ENCODE results near the gene TGFBR3L.
A peak's percentile ranks its signal among the peaks of the same experiment; 100 is the strongest.
"Not testable (repeated sequence)": the region's sequence is repeated elsewhere in the genome, so short reads cannot be mapped to it uniquely, and the experiment has no call there.

Gene TGFBR3L

DNA sequence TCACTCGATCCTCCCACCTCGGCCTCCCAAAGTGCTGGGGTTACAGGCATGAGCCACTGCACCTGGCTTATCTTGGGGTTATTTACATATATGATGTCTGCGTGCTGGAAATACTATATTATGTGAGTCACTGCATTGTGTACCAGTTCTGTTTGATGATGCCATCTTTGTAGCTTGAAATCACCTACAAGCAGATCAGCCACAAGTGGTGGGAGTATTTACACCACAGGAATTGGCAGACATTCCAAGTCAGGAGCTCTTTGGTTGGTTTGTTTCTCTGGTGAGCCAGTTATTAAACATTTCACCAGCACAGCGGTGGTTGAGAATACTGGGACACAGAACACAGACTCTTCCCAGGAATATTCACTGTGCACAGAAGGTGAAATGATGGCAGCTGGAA lies 33.3 kb downstream of the TGFBR3L start:
- DNase-seq = no peak

DNA sequence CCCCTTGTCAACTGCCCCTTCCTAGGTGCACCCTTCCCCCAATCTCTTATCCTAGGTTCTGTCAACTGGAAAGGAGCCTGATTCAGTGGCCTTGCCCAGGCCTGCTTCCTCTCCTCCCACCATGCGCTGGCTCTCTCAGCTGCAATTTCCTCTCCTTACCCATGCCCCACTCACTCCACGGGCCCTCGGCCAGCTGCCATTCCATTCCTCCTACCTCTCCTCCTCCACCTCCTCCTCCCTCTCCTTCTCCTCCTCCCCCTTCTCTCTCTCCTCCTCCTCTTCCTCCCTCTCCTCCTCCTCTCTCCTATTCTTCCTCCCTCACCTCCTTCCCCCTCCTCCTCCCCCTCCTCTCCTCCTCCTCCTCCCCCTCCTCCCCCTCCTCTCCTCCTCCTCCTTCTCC lies 38.4 kb downstream of the TGFBR3L start:
- DNase-seq = no peak

DNA sequence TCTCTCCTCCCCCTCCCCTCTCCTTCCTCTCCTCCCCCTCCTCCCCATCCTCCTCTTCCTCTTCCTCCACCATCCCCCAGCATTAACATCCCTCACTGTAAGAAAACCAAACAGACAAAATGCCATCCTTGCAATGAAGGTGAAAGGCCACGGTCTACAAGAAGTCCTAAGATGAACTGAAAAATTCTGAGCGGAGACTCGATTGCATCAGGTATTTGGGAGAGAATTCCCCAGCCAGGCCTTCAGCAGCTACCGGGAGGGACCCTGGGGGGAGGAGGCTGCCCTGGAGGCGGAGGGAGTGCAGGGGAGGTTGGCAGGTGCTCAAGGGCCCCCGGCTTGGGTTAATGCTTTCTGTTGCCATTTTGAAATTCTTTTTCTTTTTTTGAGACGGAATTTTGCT lies 38.9 kb downstream of the TGFBR3L start:
- DNase-seq = no peak

DNA sequence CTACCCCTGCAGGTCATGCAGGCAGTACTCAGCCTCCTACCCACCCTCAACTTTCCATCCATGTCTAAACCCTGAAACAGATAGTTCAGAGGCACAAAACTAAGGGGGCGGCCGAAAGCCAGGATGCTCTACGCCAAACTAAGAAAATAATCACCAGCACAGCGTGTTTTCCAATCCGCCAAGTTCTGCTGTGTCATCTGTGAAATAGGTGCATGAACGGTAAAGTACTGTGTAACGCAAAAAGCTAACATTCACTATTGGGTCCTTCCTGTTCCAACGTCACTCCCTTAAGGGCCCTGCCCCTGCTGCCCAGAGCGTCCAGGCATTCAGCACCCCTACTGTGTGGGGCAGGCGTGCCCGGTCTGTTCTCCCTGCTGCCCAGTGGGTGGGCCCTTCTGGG lies 41.1 kb downstream of the TGFBR3L start:
- no peak for DNase-seq

DNA sequence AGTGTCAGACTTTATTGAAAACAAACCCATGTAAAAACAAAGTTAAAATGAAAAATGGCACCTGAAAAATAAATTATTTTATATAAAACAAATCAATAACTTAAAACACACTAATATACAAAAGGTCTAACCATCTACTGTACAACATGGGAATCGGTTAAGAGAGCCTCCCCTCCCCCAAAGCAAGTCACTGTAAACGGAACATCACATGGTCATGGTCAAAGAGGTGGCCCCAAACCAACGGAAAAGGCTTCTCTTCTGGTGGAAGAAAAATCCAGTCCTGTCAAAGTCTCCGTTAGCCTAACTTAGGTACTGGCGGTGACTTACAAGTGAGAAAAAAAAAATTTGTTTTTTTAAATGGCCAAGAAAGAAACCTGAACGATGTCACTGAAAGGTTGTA lies 44.6 kb downstream of the TGFBR3L start:
- no peak for DNase-seq

DNA sequence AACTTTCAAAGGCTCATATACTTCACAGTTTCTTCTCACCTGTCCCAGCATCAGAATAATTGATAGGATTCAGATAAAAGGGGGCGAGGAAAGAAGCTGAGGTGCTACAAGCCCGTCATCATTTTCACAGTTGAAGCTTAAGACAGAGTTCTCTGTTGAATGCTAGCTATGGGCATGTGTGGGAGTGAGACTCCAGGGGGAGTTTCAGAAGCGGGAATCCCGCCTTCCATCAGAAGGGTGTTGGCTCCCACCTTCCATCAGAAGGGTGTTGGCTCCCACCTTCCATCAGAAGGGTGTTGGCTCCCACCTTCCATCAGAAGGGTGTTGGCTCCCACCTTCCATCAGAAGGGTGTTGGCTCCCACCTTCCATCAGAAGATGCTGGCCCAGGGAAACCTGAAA lies 46.5 kb downstream of the TGFBR3L start:
- not testable (repeated sequence) for DNase-seq

DNA sequence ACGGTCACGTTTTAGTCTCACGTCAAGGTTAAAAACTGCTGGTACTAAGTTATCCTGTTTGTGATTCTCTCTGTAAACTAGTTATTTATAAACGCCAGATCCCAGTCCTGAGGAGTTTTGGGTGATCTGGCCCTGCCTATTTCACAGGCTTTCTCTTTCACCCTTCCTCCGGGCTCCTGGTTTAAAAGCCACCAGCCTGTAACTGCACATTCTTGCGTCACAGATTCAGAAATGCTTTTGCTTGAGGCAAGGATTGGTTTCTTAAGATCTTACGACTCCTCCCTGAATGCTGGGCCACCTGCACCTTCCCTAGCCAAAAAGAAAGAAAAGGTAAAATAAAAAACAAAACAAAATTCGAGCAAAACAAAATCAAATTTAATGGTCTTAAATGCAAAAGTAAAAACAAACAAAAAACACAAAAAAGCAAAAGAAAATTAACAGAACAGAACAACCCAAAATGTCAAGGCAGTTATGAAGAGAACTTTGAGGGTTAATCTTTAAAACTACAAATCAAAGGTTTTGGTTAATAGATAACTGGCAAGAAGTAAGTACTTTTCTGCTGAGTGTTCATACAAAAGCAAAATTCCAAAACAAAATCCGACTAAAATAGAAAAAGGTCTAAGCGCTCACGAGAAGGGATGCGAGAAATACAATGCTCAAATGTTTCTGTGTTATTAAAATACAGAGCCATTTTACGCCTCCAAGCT lies 47.4 kb downstream of the TGFBR3L start:
- DNase-seq = no peak

DNA sequence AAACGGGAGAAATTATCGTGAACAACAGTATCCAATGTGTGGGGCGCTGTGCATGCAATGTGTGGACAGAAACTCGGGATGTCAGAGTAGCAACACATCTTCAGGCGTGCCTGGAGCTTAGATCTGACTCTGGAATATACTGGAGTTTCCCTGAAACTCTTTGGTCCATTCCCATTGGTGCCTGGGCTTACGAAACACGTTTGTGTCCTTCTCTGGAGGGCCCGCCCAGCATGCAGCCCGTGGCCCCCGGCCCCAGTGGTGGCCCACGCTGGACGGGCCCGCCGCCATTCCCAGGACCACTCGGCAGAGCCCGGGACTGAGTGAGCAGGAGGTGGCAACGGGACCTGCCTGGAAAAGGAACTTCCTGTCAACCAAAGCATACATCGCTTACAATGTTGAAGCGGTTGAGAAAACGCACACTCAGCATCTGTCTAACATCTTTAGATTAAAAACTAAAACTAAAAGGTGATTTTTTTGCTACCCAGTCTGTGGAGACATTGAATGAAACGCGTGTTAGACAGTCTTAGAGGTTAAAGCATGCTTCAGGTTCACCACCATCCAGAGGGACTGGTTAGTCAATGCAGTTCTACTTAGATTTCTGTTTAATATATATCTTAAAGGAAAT lies 48.1 kb downstream of the TGFBR3L start:
- DNase-seq = no peak

DNA sequence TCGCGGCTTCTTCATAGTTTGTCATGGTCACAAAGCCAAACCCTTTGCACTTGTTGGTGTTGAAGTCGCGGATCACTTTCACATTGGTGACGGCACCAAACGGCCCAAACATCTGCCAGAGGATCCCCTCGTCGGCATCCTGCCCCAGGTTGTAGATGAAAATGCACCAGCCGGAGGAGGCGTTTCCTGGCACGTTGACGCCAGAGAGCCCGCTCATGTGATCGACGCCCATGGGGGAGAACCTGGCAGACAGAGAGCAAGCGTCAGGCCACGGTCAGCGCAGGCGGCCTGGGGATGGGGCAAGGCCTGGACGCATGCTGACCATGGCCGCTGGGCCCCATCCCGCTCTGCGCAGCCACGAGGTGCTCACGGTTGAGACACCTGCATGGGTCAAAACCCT lies 48.9 kb downstream of the TGFBR3L start:
- DNase-seq = no peak

DNA sequence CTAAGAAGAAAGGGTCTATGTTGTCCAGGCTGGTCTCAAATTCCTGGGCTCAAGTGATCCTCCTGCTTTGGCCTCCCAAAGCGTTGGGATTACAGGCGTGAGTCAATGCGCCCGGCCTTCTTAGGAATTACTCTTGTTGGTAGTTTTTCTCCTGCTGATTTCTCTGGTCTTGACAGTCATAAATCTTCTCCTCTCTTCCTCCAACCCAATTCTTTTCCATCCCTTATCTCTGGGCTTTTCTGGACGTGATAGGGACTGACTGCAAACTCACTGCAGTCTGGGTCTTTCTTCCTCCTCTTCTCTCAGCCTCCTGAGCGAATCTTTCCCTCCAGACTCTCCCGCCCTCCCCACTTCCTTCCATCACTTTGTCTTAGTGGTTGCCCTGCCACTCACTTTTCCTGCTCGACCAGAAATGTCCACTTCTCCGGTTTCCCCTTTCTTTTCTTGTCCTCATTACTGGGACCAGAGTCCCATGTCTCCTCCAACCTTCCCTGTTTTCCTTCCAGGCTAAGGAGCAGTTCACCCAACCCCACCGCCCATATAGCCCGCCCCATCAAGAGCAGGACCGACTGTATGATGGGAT lies 50.7 kb downstream of the TGFBR3L start:
- DNase-seq = no peak

DNA sequence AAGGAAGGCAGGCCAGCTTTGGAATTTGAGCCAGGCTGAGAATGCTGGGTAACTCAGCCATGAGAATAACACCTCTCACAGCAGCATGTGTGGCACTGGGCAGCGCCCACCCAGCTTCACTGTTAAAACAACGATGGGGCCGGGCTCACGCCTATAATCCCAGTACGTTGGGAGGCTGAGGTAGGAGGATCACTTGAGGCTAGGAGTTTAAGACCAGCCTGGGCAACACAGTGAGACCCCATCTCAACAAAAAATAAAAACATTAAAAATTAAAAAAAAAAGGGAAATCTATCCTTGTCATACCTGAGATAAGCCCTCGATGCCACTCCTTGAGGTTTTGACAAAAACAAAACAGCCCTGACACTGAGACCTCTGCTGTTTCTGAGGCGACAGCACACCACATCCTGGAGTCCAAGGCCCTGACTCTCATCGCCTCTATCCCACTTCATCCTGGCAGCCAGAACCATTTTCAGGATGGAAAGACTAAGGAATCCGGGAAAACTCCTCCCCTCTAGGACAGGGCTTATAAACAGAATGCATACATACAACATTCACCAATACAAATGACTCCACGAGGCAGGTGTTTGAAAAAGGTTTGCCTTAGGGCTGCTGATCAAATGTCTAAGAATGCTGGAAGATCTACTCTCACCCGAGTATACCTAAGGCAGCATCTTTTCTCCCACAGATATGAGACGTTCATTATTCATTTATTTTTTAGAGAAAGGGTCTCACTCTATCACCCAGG lies 51.5 kb downstream of the TGFBR3L start:
- peak in 2 of 51 donors; percentile 2 to 6 for DNase-seq

DNA sequence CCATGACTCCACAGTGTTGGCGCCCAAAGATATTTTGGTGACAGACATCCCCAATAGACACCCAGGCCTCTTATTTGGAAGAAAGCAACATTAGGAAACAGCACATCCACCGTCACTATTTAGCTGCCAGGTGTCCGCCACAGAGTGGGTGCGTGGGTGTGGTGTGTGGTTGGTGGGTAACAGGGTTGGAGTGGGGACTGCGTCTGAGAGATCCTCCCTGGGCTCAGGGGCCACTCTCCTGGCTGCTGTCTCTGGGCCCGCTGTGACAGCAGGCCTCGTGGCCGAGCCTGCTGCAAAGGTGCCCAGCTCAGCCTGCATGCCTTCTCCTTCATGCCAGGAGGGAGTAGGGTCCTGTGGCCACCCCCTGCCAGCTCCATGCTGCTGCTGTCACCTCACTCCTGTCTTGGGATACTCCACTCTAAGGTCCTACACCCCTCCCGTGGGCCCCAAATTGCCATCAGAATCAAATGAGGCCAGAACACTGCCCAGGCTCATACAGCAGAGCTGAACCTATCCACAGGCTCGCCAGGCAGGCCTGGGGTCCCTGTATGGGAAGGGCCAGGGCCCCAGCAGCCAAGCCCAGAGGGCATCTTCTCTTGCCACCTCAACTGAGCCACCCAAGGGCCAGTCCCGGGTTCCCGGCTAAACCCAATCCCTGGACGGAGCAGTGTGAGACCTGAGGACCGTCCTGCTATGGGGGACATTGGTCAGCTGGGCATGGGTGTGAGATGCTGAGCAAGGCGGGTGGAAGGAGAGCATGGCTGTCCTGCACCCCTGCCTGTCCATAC lies 53.6 kb downstream of the TGFBR3L start:
- DNase-seq = no peak

Data from hypothalamus (tissue), 51 donors.